ENCODE results near the gene EFS. TPM values are rescaled to one million over a fixed set of nuclear protein-coding genes. Genes with fewer than 3 reads are reported as not detected.

The EFS gene
- total RNA-seq, 2 donors from 2014 or later: 1.1 to 2.3 TPM

DNA sequence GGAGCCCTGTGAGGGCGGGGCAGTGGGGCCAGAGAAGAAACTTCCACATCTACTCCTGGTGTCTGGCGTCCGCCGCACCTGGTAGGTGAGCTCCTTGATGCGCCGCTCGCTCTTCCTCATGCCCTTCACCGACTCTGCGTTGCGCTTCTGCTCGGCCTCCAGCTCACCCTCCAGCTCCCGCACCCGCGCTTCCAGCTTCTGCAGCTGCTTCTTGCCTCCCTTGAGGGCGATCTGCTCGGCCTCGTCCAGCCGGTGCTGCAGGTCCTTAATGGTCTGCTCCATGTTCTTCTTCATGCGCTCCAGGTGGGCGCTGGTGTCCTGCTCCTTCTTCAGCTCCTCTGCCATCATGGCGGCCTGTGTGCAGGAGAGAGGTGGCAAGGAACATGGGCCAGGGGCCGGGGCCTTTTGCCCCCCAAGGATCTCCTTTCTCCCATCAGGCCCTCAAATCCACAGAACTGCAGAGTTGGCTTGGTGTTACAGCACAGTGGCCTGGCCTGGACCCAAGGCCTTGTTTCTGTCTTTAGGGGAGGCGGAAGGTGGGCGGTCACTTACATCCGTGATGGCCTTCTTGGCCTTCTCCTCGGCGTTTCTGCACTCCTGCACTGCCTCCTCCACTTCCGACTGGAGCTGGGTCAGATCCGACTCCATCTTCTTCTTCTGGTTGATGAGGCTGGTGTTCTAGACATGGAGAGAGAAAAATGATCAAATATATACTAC is 19.6 kb upstream of the EFS start:
- Histone ChIP-seq H3K9me3 (no peaks in the 10 kb centered on the region), H3K36me3 (no peaks in the 10 kb centered on the region), H3K27me3 (no peaks in the 10 kb centered on the region), H3K4me1 (no peaks in the 10 kb centered on the region), H3K27ac (no peak overlapping the region), H3K9ac (ENCODE audit: low read depth in 2 of 2, low read length in 2 of 2) (no peak overlapping the region), H3K4me3 (no peak overlapping the region)
- intact Hi-C loops (cut with DNase I): loop anchor here (5.0 kb wide), 2 partner anchors 57 to 117 kb away; no protein-coding TSS in a partner anchor
- TF ChIP-seq, protein P1, sequence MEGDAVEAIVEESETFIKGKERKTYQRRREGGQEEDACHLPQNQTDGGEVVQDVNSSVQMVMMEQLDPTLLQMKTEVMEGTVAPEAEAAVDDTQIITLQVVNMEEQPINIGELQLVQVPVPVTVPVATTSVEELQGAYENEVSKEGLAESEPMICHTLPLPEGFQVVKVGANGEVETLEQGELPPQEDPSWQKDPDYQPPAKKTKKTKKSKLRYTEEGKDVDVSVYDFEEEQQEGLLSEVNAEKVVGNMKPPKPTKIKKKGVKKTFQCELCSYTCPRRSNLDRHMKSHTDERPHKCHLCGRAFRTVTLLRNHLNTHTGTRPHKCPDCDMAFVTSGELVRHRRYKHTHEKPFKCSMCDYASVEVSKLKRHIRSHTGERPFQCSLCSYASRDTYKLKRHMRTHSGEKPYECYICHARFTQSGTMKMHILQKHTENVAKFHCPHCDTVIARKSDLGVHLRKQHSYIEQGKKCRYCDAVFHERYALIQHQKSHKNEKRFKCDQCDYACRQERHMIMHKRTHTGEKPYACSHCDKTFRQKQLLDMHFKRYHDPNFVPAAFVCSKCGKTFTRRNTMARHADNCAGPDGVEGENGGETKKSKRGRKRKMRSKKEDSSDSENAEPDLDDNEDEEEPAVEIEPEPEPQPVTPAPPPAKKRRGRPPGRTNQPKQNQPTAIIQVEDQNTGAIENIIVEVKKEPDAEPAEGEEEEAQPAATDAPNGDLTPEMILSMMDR (IDR thresholded peaks at IDR 0.05): no peak
- no peak for DNase-seq

DNA sequence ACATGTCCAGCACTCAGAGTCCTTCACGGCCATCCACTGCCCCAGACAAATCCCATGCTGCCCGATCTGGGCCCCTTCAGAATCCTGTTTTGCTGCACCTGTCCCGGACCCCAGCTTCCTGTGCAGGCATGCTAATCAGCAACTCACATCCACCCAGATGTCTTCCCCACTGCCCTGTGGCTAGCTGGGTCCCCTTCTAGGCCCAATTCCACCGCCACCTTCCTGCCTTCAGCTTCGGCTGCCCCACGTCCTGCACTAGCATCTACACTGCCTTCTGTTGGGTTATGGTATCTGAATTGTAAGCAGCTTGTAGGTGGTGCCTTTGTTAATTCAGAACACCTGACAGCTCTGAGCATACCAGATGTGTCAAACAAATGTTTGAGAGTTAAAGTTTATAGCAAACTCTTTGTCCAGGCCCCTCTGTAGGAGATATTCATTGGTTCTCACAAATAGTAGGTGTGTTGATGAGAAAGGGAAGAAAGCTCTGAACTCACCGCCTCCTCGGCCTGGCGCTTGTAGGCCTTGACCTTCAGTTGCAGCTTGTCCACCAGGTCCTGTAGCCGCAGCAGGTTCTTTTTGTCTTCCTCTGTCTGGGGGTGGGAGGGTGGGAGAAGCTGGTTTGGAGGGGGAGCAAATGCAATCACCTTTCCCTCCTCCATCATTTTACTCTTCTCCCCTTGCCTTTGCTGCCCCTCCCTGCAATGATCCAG is 17.9 kb upstream of the EFS start:
- H3K4me3 ChIP-seq: no peak overlapping the region
- TF ChIP-seq, protein P1 (IDR thresholded peaks at IDR 0.05): no peak

DNA sequence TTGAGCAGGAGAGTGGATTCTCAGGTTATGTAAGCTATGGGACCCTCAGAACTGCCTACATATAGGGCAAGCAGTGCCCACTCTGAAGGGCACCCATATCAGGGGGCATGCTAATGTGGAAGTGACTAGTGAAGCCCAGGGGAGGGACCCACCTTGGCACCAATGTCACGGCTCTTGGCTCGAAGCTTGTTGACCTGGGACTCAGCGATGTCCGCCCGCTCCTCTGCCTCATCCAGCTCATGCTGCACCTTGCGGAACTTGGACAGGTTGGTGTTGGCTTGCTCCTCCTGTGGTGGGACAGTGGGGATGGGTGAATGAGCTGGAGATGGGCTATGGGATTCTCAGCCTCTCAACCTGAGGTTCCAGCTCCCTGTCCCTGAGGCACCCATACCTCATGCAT is 17.3 kb upstream of the EFS start:
- Histone ChIP-seq H3K4me3 (no peak overlapping the region), H3K27me3 (no peaks in the 10 kb centered on the region), H3K9me3 (no peaks in the 10 kb centered on the region), H3K36me3 (no peaks in the 10 kb centered on the region), H3K9ac (ENCODE audit: low read depth in 2 of 2, low read length in 2 of 2) (no peak overlapping the region), H3K4me1 (no peaks in the 10 kb centered on the region), H3K27ac (no peak overlapping the region)
- DNase-seq: no peak
- TF ChIP-seq, protein P1 (IDR thresholded peaks at IDR 0.05): no peak
- intact Hi-C loops (cut with DNase I): loop anchor here (5.0 kb wide), 2 partner anchors 55 to 115 kb away; no protein-coding TSS in a partner anchor

More for the DNA sequence above, 17.9 kb upstream of the EFS start:
- intact Hi-C loops (cut with DNase I): loop anchor here (5.0 kb wide), 2 partner anchors 56 to 116 kb away; no protein-coding TSS in a partner anchor
- no peaks in the 10 kb centered on the region for H3K27me3 ChIP-seq
- H3K4me1 ChIP-seq: no peaks in the 10 kb centered on the region
- H3K27ac ChIP-seq: no peak overlapping the region
- H3K9me3 ChIP-seq: no peaks in the 10 kb centered on the region
- no peak overlapping the region for H3K9ac ChIP-seq (ENCODE audit: low read depth in 2 of 2, low read length in 2 of 2)
- H3K36me3 ChIP-seq: no peaks in the 10 kb centered on the region
- no peak for DNase-seq

DNA sequence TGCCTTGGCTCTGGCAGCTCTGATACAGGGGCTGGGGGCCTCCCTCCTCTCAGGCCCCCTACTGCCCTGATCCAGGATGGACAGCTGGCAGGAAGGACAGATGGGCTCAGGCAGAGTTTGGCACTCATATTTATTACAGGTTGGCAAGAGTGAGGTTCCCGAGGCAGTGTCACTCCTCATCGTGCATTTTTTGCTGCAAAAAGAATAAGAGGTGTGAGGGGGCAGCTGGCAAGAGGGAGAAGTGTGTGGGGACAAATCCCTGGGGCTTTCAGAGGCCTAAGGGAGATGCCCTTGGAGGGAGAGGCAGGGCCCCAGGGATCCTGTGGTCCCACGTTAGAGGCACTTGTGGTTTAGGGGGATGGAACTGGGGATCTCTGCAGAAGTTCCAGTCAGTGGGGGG is 16.9 kb upstream of the EFS start:
- Histone ChIP-seq H3K36me3 (no peaks in the 10 kb centered on the region), H3K4me1 (no peaks in the 10 kb centered on the region), H3K27ac (no peak overlapping the region), H3K9me3 (no peaks in the 10 kb centered on the region), H3K4me3 (no peak overlapping the region), H3K9ac (ENCODE audit: low read depth in 2 of 2, low read length in 2 of 2) (no peak overlapping the region), H3K27me3 (no peaks in the 10 kb centered on the region)
- TF ChIP-seq, protein P1 (IDR thresholded peaks at IDR 0.05): no peak
- DNase-seq: no peak
- intact Hi-C loops (cut with DNase I): loop anchor here (5.0 kb wide), 2 partner anchors 55 to 115 kb away; no protein-coding TSS in a partner anchor

DNA sequence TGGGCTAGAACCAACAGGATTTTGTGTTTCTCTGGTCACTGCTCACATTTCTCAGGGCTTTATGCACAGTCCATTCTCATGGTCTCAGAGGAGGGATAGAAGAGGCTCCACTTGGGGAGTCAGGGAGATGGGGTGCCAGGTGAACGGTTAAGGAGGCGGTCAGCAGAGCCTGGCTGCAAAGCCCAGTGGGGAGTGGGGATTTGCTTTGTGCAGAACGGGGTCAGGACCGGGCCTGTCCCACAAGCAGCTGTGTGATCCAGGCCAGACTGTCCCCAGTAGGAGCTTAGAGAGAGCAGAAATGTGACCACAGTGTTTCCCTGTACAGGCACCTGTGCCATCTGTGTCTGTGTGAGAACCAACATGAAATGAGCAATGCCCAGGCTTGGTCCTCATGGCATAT is 16.0 kb upstream of the EFS start:
- Histone ChIP-seq H3K4me1 (no peaks in the 10 kb centered on the region), H3K4me3 (no peak overlapping the region), H3K27ac (no peak overlapping the region), H3K27me3 (no peaks in the 10 kb centered on the region), H3K9ac (ENCODE audit: low read depth in 2 of 2, low read length in 2 of 2) (no peak overlapping the region), H3K36me3 (no peaks in the 10 kb centered on the region), H3K9me3 (no peaks in the 10 kb centered on the region)
- TF ChIP-seq, protein P1 (IDR thresholded peaks at IDR 0.05): no peak
- intact Hi-C loops (cut with DNase I): loop anchor here (5.0 kb wide), 2 partner anchors 54 to 114 kb away; no protein-coding TSS in a partner anchor
- no peak for DNase-seq
